ENCODE measurements around the gene TK1. TPM values are rescaled to one million over a fixed set of nuclear protein-coding genes. Genes with fewer than 3 reads are reported as not detected.
A peak's percentile ranks its signal among the peaks of the same experiment; 100 is the strongest.

The TK1 gene
- polyA plus RNA-seq, 2 of the 4 experiments (the other 2 are of a cell fraction): 90.9 to 355 TPM

- Histone ChIP-seq H3K4me1 (peaks cover 14% of the 10 kb centered on the region), H3K4me2 (peak overlapping the region; percentile 98), H3K4me3 (peak overlapping the region; percentile 79), H3K9me3 (no peaks in the 10 kb centered on the region), H3K27ac (peak overlapping the region in 1 of 2 experiments; percentile 93; a peak in 4 of 6 replicates)
- ATAC-seq (no peak), DNase-seq (ENCODE audit: low read depth in 1 of 2, low spot score in 1 of 2) (no peak), FAIRE-seq (no peak)
- ChIA-PET CTCF (interaction anchor here (0.5 to 13.7 kb wide), 9 partner anchors 10 to 121 kb away, joined by 3 to 164 read pairs (median 5); no protein-coding TSS in a partner anchor), POLR2A (interaction anchor here (1.7 kb wide), 1 partner anchor 13 kb away, joined by 7 read pairs; no protein-coding TSS in a partner anchor)
- TF ChIP-seq FOXS1 (CRISPR knock-in tag; IDR thresholded peaks at IDR 0.05): no peak
- TF ChIP-seq RCOR1 (IDR thresholded peaks at IDR 0.05; ENCODE audit: low read depth, low read length): no peak
- TF ChIP-seq CBX2 (IDR thresholded peaks at IDR 0.05; ENCODE audit: borderline replicate concordance, low read depth): no peak
- peak; percentile 97 for TF ChIP-seq ZFP36 (IDR thresholded peaks at IDR 0.05; ENCODE audit: borderline replicate concordance, partially characterized antibody)
- no peak for TF ChIP-seq USF2 (IDR thresholded peaks at IDR 0.05)
- no peak for TF ChIP-seq MAFK (IDR thresholded peaks at IDR 0.05; ENCODE audit: partially characterized antibody)
- peak; percentile 95 for TF ChIP-seq KDM1A (IDR thresholded peaks at IDR 0.05; ENCODE audit: low read depth)
- 0 out of 2 replicates have a peak, but pooled peaks have one; percentile 62 for TF ChIP-seq CHD4 (IDR thresholded peaks at IDR 0.05; ENCODE audit: borderline replicate concordance)
- TF ChIP-seq JUNB (IDR thresholded peaks at IDR 0.05): no peak
- no peak for TF ChIP-seq TFCP2L1 (CRISPR knock-in tag; IDR thresholded peaks at IDR 0.05)
- no peak for TF ChIP-seq GATA3 (IDR thresholded peaks at IDR 0.05; ENCODE audit: borderline replicate concordance)
- TF ChIP-seq SREBF2 (IDR thresholded peaks at IDR 0.05): no peak
- no peak for TF ChIP-seq EP300 (IDR thresholded peaks at IDR 0.05)
- TF ChIP-seq HOXB5 (CRISPR knock-in tag; IDR thresholded peaks at IDR 0.05): no peak
- no peak for TF ChIP-seq MAX (IDR thresholded peaks at IDR 0.05)
- TF ChIP-seq CBX8 (IDR thresholded peaks at IDR 0.05): no peak
- WGBS (ENCODE audit: missing lambda C conversion rate): 87% methylated on average over 4 of the region's 4 CpGs
These were observed 57.3 kb downstream of the TK1 start for GRCh38 chr17:78129351-78130089.

- DNase-seq (ENCODE audit: low read depth in 1 of 2, low spot score in 1 of 2): peak; percentile 56 to 74
- FAIRE-seq: no peak
- CTCF ChIA-PET: interaction anchor here (0.6 to 13.7 kb wide), 10 partner anchors 10 to 122 kb away, joined by 3 to 164 read pairs (median 6); partner anchors contain the start of gene TK1
- ATAC-seq: peak; percentile 16 to 60
- Histone ChIP-seq H3K9me3 (no peaks in the 10 kb centered on the region), H3K27ac (peak within 1 kb of the TSS; percentile 77 to 93), H3K4me3 (peak within 1 kb of the TSS; percentile 79), H3K4me2 (peak within 1 kb of the TSS; percentile 98), H3K4me1 (peaks cover 14% of the 10 kb centered on the region)
- 1% methylated on average over 30 of the region's 54 CpGs for WGBS (ENCODE audit: missing lambda C conversion rate)
- POLR2A ChIA-PET: interaction anchor here (0.6 to 1.7 kb wide), 4 partner anchors 8 to 252 kb away, joined by 3 to 7 read pairs (median 4); no protein-coding TSS in a partner anchor
- TF ChIP-seq RARB (CRISPR knock-in tag; IDR thresholded peaks at IDR 0.05) (no peak), HDAC2 (IDR thresholded peaks at IDR 0.05) (0 out of 2 replicates have a peak, but pooled peaks have one; percentile 64), JUN (IDR thresholded peaks at IDR 0.05) (no peak), RFX5 (IDR thresholded peaks at IDR 0.05) (no peak), FOSL2 (IDR thresholded peaks at IDR 0.05) (no peak), FOSL2 (CRISPR knock-in tag; IDR thresholded peaks at IDR 0.05) (no peak), KDM5A (IDR thresholded peaks at IDR 0.05) (no peak), ESRRA (IDR thresholded peaks at IDR 0.05; ENCODE audit: borderline replicate concordance, low read length) (no peak), PBX3 (IDR thresholded peaks at IDR 0.05) (no peak), POLR2AphosphoS2 (conservative IDR thresholded peaks at IDR 0.05; ENCODE audit: low read length) (no peak), ATOH8 (CRISPR knock-in tag; IDR thresholded peaks at IDR 0.05; ENCODE audit: low read depth) (no peak), EHMT2 (IDR thresholded peaks at IDR 0.05; ENCODE audit: low read depth) (no peak), EP300 (IDR thresholded peaks at IDR 0.05) (no peak), GATA3 (IDR thresholded peaks at IDR 0.05; ENCODE audit: borderline replicate concordance) (no peak), SREBF2 (IDR thresholded peaks at IDR 0.05) (no peak), ZC3H11A (IDR thresholded peaks at IDR 0.05) (no peak), FOSB (CRISPR knock-in tag; IDR thresholded peaks at IDR 0.05) (no peak), TFCP2L1 (CRISPR knock-in tag; IDR thresholded peaks at IDR 0.05) (0 out of 2 replicates have a peak, but pooled peaks have one; percentile 63), BCL3 (IDR thresholded peaks at IDR 0.05) (0 out of 3 replicates have a peak, but pooled peaks have one; percentile 45), E2F6 (IDR thresholded peaks at IDR 0.05; ENCODE audit: borderline replicate concordance, low read depth) (no peak), CEBPB (IDR thresholded peaks at IDR 0.05) (no peak)
These were observed 58.1 kb downstream of the TK1 start, which contains the start of gene TMC6 for GRCh38 chr17:78128551-78129350. TMC6 (minus strand) TSS chr17:78128755; CDS start chr17:78126832, 1,923 bp downstream.
